PC-3 (cell line): ENCODE measurements around the gene MDM1. TPM values are rescaled to one million over a fixed set of nuclear protein-coding genes. Genes with fewer than 3 reads are reported as not detected.

Experiments used
- ATAC-seq: fragments of 200-7000 bp; cut with Tn5 transposase; 2 replicates; pipeline ENCODE4 v1.9.1; 2020; ENCODE audit warnings: mild to moderate bottlenecking, moderate library complexity
- BruUV-seq: library from RNA; stranded (reverse); fragments of 400-500 nt; replicated peaks from 2 replicates; lab custom pipeline; 2021; lab: Mats Ljungman, UMichigan
- CTCF ChIA-PET: fragments of 300-600 bp; sonication (Branson Sonifier 250); formaldehyde crosslinking; loops from one replicate; lab custom pipeline; 2022; ENCODE audit warnings: antibody characterized with exemption; lab: Charles Lee
- POLR2A ChIA-PET: fragments of 300-600 bp; sonication (Branson Sonifier 250); formaldehyde crosslinking; loops from one replicate; lab custom pipeline; 2022; ENCODE audit warnings: antibody characterized with exemption; ENCODE audit not compliant: unreplicated experiment; lab: Charles Lee
- DNase-seq: peaks from one replicate; pipeline ENCODE4 v3.0.0-alpha.2; 2015
- H2AFZ ChIP-seq: fragments of 300-600 bp; sonication (generic); 2 replicates; pipeline ENCODE4 v1.6.0; 2016; ENCODE audit warnings: antibody characterized with exemption, low read length
- H3F3A ChIP-seq: fragments of 300-600 bp; sonication (generic); one replicate; pipeline ENCODE4 v1.6.0; 2017; ENCODE audit warnings: antibody characterized with exemption, low read length, control low read depth, mild to moderate bottlenecking; ENCODE audit not compliant: unreplicated experiment
- H3K27ac ChIP-seq: fragments of 300-600 bp; sonication (generic); 2 replicates; pipeline ENCODE4 v1.5.1; 2016; ENCODE audit warnings: mild to moderate bottlenecking, low read length
- H3K27me3 ChIP-seq: fragments of 300-600 bp; sonication (generic); 2 replicates; pipeline ENCODE4 v1.6.1; 2016; ENCODE audit warnings: low read length, mixed read lengths
- H3K36me3 ChIP-seq: fragments of 300-600 bp; sonication (generic); 2 replicates; pipeline ENCODE4 v1.6.1; 2016; ENCODE audit warnings: low read depth, mixed run types, low read length, mixed read lengths
- H3K4me1 ChIP-seq: fragments of 300-600 bp; sonication (generic); 2 replicates; pipeline ENCODE4 v1.5.1; 2016; ENCODE audit warnings: low read length; ENCODE audit not compliant: insufficient read depth
- H3K4me2 ChIP-seq: fragments of 300-600 bp; sonication (generic); 2 replicates; pipeline ENCODE4 v1.6.0; 2016; ENCODE audit warnings: low read length
- H3K4me3 ChIP-seq: fragments of 300-600 bp; sonication (generic); 2 replicates; pipeline ENCODE4 v1.5.1; 2016; ENCODE audit warnings: mild to moderate bottlenecking, low read length, mixed read lengths
- H3K79me2 ChIP-seq: fragments of 300-600 bp; sonication (generic); 2 replicates; pipeline ENCODE4 v1.6.1; 2017; ENCODE audit warnings: low read length, mixed read lengths
- H3K9ac ChIP-seq: fragments of 300-600 bp; sonication (generic); 2 replicates; pipeline ENCODE4 v1.6.0; 2016; ENCODE audit warnings: mild to moderate bottlenecking, low read length
- H3K9me2 ChIP-seq: fragments of 300-600 bp; sonication (generic); replicated peaks from 2 replicates; pipeline ENCODE4 v1.6.1; 2016; ENCODE audit warnings: mixed run types, low read length, mixed read lengths
- H3K9me3 ChIP-seq: fragments of 300-600 bp; sonication (generic); 2 replicates; pipeline ENCODE4 v1.6.1; 2016; ENCODE audit warnings: low read length, mixed read lengths
- H4K20me1 ChIP-seq: fragments of 300-600 bp; sonication (generic); 2 replicates; pipeline ENCODE4 v1.6.1; 2016; ENCODE audit warnings: low read length, mixed read lengths
- CTCF ChIP-seq: fragments of 300-600 bp; sonication (generic); conservative IDR thresholded peaks from 2 replicates; pipeline ENCODE4 v1.5.1; 2017; ENCODE audit warnings: antibody characterized with exemption, low read depth, mild to moderate bottlenecking, low read length
- EZH2 ChIP-seq: fragments of 300-600 bp; sonication (generic); IDR thresholded peaks from one replicate; pipeline ENCODE4 v1.6.1; 2017; ENCODE audit warnings: antibody characterized with exemption, mild to moderate bottlenecking, low read length; ENCODE audit not compliant: unreplicated experiment
- EZH2phosphoT487 ChIP-seq: fragments of 300-600 bp; sonication (generic); IDR thresholded peaks from 2 replicates; pipeline ENCODE4 v1.6.1; 2018; ENCODE audit warnings: mild to moderate bottlenecking, antibody characterized with exemption, low read length, borderline replicate concordance
- intact Hi-C: fragments of 100-400 bp; cut with micrococcal nuclease; formaldehyde crosslinking; loops from 2 replicates; pipeline ENCODE4 v1.9.0; 2023
- total RNA-seq: library from RNA; depleted of rRNA; stranded (reverse); fragments of >200 nt; gene quantifications from 2 replicates; pipeline ENCODE4 v1.2.3, GENCODE V29; 2014; rRNA removed

The MDM1 gene
- total RNA-seq, 1 experiment from 2014 or later: 10.4 TPM

- no peaks in the 10 kb centered on the region for H3F3A ChIP-seq
- intact Hi-C loops: no loop called here
- no peaks in the 10 kb centered on the region for H3K79me2 ChIP-seq
- H4K20me1 ChIP-seq: no peaks in the 10 kb centered on the region
- TF ChIP-seq EZH2phosphoT487 (no peak), EZH2 (no peak), CTCF (no peak)
- ChIA-PET CTCF (no interaction called here), POLR2A (interaction anchor here (0.5 kb wide), 1 partner anchor 26 kb away, joined by 6 read pairs; no protein-coding TSS in a partner anchor)
- no TSS peak for BruUV-seq
- no peaks in the 10 kb centered on the region for H3K36me3 ChIP-seq
- no peak overlapping the region for H2AFZ ChIP-seq
- no peak overlapping the region for H3K27ac ChIP-seq
- no peak overlapping the region for H3K4me2 ChIP-seq
- no peaks in the 10 kb centered on the region for H3K9me2 ChIP-seq
- ATAC-seq (no peak), DNase-seq (no peak)
- H3K27me3 ChIP-seq: no peaks in the 10 kb centered on the region
- no peaks in the 10 kb centered on the region for H3K9me3 ChIP-seq
- H3K4me3 ChIP-seq: no peak overlapping the region
- H3K9ac ChIP-seq: no peak overlapping the region
- H3K4me1 ChIP-seq: peaks cover 9% of the 10 kb centered on the region
Measured at GRCh38 chr12:68245180-68246021, 86.8 kb downstream of the MDM1 start.

Other genes with a start within 250 kb of the MDM1 start
- gene IFNG, start 172.6 kb downstream of the MDM1 start, total RNA-seq: not detected in 2 replicates
- not detected in 2 replicates for gene IL26, start 106.6 kb downstream of the MDM1 start, total RNA-seq
- not detected in 2 replicates for gene IL22, start 78.8 kb downstream of the MDM1 start, total RNA-seq